Measurements from ENCODE around the gene METTL26. TPM values are rescaled to one million over a fixed set of nuclear protein-coding genes. Genes with fewer than 3 reads are reported as not detected.
A peak's percentile ranks its signal among the peaks of the same experiment; 100 is the strongest.

Gene METTL26
- total and polyA plus RNA-seq, 2 of the 8 experiments (the other 6 are each of a cell fraction or from before 2014, with no cell fraction given): 100 to 186 TPM

GRCh38 chr16:591231-591630, 44.9 kb downstream of the METTL26 start:
- peaks cover 0 to 14% (median 7%) of the 10 kb centered on the region in 4 experiments; a peak in 4 of 7 replicates for H3K4me1 ChIP-seq (replicated peaks in 1 of 4; ENCODE audit: control insufficient read depth in 3 of 4, insufficient read depth in 4 of 4, low read length in 3 of 4)
- FAIRE-seq (no peak), DNase-seq (ENCODE audit: low read depth in 1 of 2, low spot score in 2 of 2) (no peak)
- H4K5ac ChIP-seq (ENCODE audit: insufficient read length, low read depth, low read length): no peak overlapping the region
- H3K27ac ChIP-seq (ENCODE audit: low read depth, low read length): no peak overlapping the region
- peaks cover 9% of the 10 kb centered on the region for H3K23me2 ChIP-seq (ENCODE audit: low read depth, low read length)
- H3K79me1 ChIP-seq (ENCODE audit: low read depth, low read length): peaks cover 12% of the 10 kb centered on the region; the same call in 1 of the 2 replicates
- H4K91ac ChIP-seq (replicated peaks; ENCODE audit: insufficient read length, low read length): no peak overlapping the region
- H3K23ac ChIP-seq (ENCODE audit: insufficient read length): no peak overlapping the region
- no peak overlapping the region; the same call in 1 of the 2 replicates for H2BK12ac ChIP-seq (ENCODE audit: low read depth, low read length)
- H2AFZ ChIP-seq (ENCODE audit: low read length): no peak overlapping the region
- H3K36me3 ChIP-seq (ENCODE audit: control insufficient read depth in 2 of 4, insufficient read depth in 4 of 4, low read length in 3 of 4): no peaks in the 10 kb centered on the region
- no peak overlapping the region for H2BK120ac ChIP-seq (replicated peaks; ENCODE audit: low read depth, low read length)
- peaks cover 0 to 20% of the 10 kb centered on the region in 2 experiments; a peak in 2 of 4 replicates for H3K79me2 ChIP-seq (ENCODE audit: control insufficient read depth in 1 of 2, insufficient read depth in 2 of 2, low read length in 2 of 2)
- no peak overlapping the region for H3K56ac ChIP-seq (replicated peaks; ENCODE audit: insufficient read length, low read depth, low read length)
- H3K18ac ChIP-seq (ENCODE audit: extremely low read depth, low read length): no peak overlapping the region
- 93% methylated on average over 7 of the region's 8 CpGs; no CpG with 5 or more reads in 1 of the 2 experiments for whole genome bisulfite sequencing, 2 experiments (ENCODE audit: extremely low coverage in 1 of 2, insufficient coverage in 1 of 2, insufficient read length in 1 of 2, insufficient replicate concordance in 2 of 2, low coverage in 1 of 2, low lambda C conversion rate in 2 of 2, missing lambda C conversion rate in 1 of 2)
- H2AK5ac ChIP-seq (ENCODE audit: low read depth, low read length): no peak overlapping the region
- no peaks in the 10 kb centered on the region for H3K9me3 ChIP-seq (ENCODE audit: insufficient read depth in 2 of 2, low read depth in 1 of 2, low read length in 1 of 2)
- peaks cover 0 to 34% (median 23%) of the 10 kb centered on the region in 4 experiments; a peak in 5 of 7 replicates for H3K27me3 ChIP-seq (replicated peaks in 1 of 4; ENCODE audit: control insufficient read depth in 3 of 4, extremely low read depth in 1 of 4, insufficient read depth in 3 of 4, low read length in 3 of 4)
- H3K4me3 ChIP-seq (ENCODE audit: extremely low read depth in 1 of 4, insufficient read depth in 2 of 4, low read depth in 3 of 4, low read length in 4 of 4): no peak overlapping the region
- no peak overlapping the region for H2BK15ac ChIP-seq (ENCODE audit: low read length)
- no peak overlapping the region for H2BK20ac ChIP-seq (ENCODE audit: low read length)
- no peak overlapping the region for H3K9ac ChIP-seq (replicated peaks in 1 of 4; ENCODE audit: extremely low read depth in 1 of 4, low read depth in 3 of 4, low read length in 3 of 4)
- peaks cover 20 to 48% of the 10 kb centered on the region in 2 experiments for H4K20me1 ChIP-seq (replicated peaks in 1 of 2; ENCODE audit: control insufficient read depth in 1 of 2, insufficient read depth in 2 of 2, low read length in 2 of 2)
- H3K4ac ChIP-seq (replicated peaks; ENCODE audit: insufficient read length, low read depth, low read length): no peak overlapping the region
- no peak overlapping the region for H4K8ac ChIP-seq (ENCODE audit: extremely low read depth, insufficient read depth, low read length)
- H3K4me2 ChIP-seq (ENCODE audit: insufficient read depth in 1 of 2, low read depth in 2 of 2, low read length in 2 of 2): peak overlapping the region in 1 of 2 experiments; percentile 81; a peak in 1 of 4 replicates
- ChIA-PET CTCF (ENCODE audit: partially characterized antibody) (interaction anchor here (1.9 kb wide), 1 partner anchor 19 kb away, joined by 6 read pairs; no protein-coding TSS in a partner anchor), POLR2A (ENCODE audit: partially characterized antibody) (interaction anchor here (0.7 kb wide), 1 partner anchor 1872 kb away, joined by 3 read pairs; no protein-coding TSS in a partner anchor)
- no peak overlapping the region for H2BK5ac ChIP-seq (ENCODE audit: low read depth, low read length)
- no peak for TF ChIP-seq RXRA (IDR thresholded peaks at IDR 0.05; ENCODE audit: insufficient read depth, low read depth, low read length)
- TF ChIP-seq CHD2 (IDR thresholded peaks at IDR 0.05; ENCODE audit: low read length): no peak
- no peak for TF ChIP-seq KDM1A (IDR thresholded peaks at IDR 0.05; ENCODE audit: borderline replicate concordance, low read length)
- TF ChIP-seq TEAD4 (IDR thresholded peaks at IDR 0.05; ENCODE audit: low read depth, low read length): no peak
- no peak for TF ChIP-seq BCL11A (IDR thresholded peaks at IDR 0.05; ENCODE audit: low read depth in 2 of 2, low read length in 2 of 2)
- TF ChIP-seq RFX5 (IDR thresholded peaks at IDR 0.05; ENCODE audit: borderline replicate concordance, low read depth, low read length): no peak
- no peak for TF ChIP-seq SP4 (IDR thresholded peaks at IDR 0.05; ENCODE audit: low read length)
- no peak for TF ChIP-seq SIN3A (conservative IDR thresholded peaks at IDR 0.05 in 1 of 2, IDR thresholded peaks at IDR 0.05 in 1 of 2; ENCODE audit: low read depth in 1 of 2, low read length in 2 of 2)
- no peak for TF ChIP-seq SAP30 (IDR thresholded peaks at IDR 0.05; ENCODE audit: insufficient read depth, insufficient replicate concordance, low read length)
- TF ChIP-seq KDM4A (IDR thresholded peaks at IDR 0.05; ENCODE audit: low read depth, low read length, severe bottlenecking): no peak
- TF ChIP-seq JUND (IDR thresholded peaks at IDR 0.05; ENCODE audit: low read length): no peak
- no peak for TF ChIP-seq CHD1 (IDR thresholded peaks at IDR 0.05; ENCODE audit: low read depth, low read length)
- TF ChIP-seq SIX5 (IDR thresholded peaks at IDR 0.05; ENCODE audit: low read depth, low read length): no peak
- no peak overlapping the region for H3K14ac ChIP-seq (ENCODE audit: insufficient read length)

Measured in H1 (cell line).